A549 (cell line): Measurements from ENCODE around the gene DYNLRB2. TPM values are rescaled to one million over a fixed set of nuclear protein-coding genes. Genes with fewer than 3 reads are reported as not detected.

Experiments used
- ATAC-seq, 2 experiments: fragments of 200-7000 bp in 1 of 2; fragments of >200 bp in 1 of 2; cut with Nextera tagmentation in 1 of 2; cut with Tn5 transposase in 1 of 2; 3 replicates each; pipeline versions ENCODE4 v1.8.0 to v1.9.1; 2018 to 2020; ENCODE audit warnings: mild to moderate bottlenecking in 1 of 2, moderate library complexity in 1 of 2
- CTCF ChIA-PET: fragments of 300-600 bp; sonication (Branson Sonifier 250); formaldehyde crosslinking; extraction: SDS; loops from one replicate; lab custom pipeline; 2021; ENCODE audit warnings: antibody characterized with exemption, inconsistent platforms; lab: Yijun Ruan, JAX
- POLR2A ChIA-PET: fragments of 350-600 bp; formaldehyde crosslinking; extraction: SDS; loops from one replicate; lab custom pipeline; 2021; ENCODE audit warnings: antibody characterized with exemption, inconsistent platforms; lab: Yijun Ruan, JAX
- DNase-seq, 2 experiments: peaks; one replicate each; pipeline versions ENCODE4 v3.0.0 to v3.0.0-alpha.2; 2011 to 2016; ENCODE audit warnings: low read depth in 1 of 2, low spot score in 1 of 2
- FAIRE-seq: peaks from 2 replicates; lab custom pipeline; 2011; peaks lifted over from hg19 to GRCh38; lab: Jason Lieb, UNC
- H3K27ac ChIP-seq, 2 experiments: fragments of >200 bp; sonication (Bioruptor Twin); formaldehyde crosslinking; 3 replicates each; pipeline ENCODE4 v1.5.1; 2016 to 2017
- H3K4me1 ChIP-seq: fragments of >200 bp; sonication (Bioruptor Twin); formaldehyde crosslinking; 3 replicates; pipeline ENCODE4 v1.6.1; 2016
- H3K4me2 ChIP-seq: fragments of >200 bp; sonication (Bioruptor Twin); formaldehyde crosslinking; 3 replicates; pipeline ENCODE4 v1.6.1; 2016
- H3K4me3 ChIP-seq: fragments of >200 bp; sonication (Bioruptor Twin); formaldehyde crosslinking; 3 replicates; pipeline ENCODE4 v1.5.1; 2016
- H3K9me3 ChIP-seq: fragments of >200 bp; sonication (Bioruptor Twin); formaldehyde crosslinking; 3 replicates; pipeline ENCODE4 v1.6.1; 2016
- CBX8 ChIP-seq: fragments of 200-600 bp; sonication (generic); IDR thresholded peaks from 2 replicates; pipeline ENCODE4 v1.6.1; 2016
- CEBPB ChIP-seq, 2 experiments: fragments of >200 bp in 1 of 2; sonication (Bioruptor Twin) in 1 of 2; formaldehyde crosslinking in 1 of 2; IDR thresholded peaks; 2 replicates each; pipeline ENCODE4 v1.6.1; 2012 to 2016
- CHD2 ChIP-seq: fragments of 150-350 bp; IDR thresholded peaks from 2 replicates; pipeline ENCODE4 v1.6.1; 2014; ENCODE audit warnings: low read length; ENCODE audit not compliant: partially characterized antibody
- EP300 ChIP-seq, 2 experiments: fragments of >200 bp; sonication (Bioruptor Twin); formaldehyde crosslinking; IDR thresholded peaks; 2 replicates in 1 of 2; 3 replicates in 1 of 2; pipeline ENCODE4 v1.6.1; 2016 to 2017
- FOSB ChIP-seq: fragments of 250-450 bp; sonication (Bioruptor Pico); IDR thresholded peaks from 2 replicates; pipeline ENCODE4 v1.5.0; 2020; ENCODE audit warnings: mild to moderate bottlenecking, moderate library complexity
- FOSL2 ChIP-seq, 2 experiments: fragments of 450-650 bp in 1 of 2; fragments of >200 bp in 1 of 2; sonication (Bioruptor Twin) in 1 of 2; formaldehyde crosslinking; IDR thresholded peaks; 2 replicates each; pipeline versions ENCODE4 v1.5.0 to v1.6.1; 2016 to 2020; ENCODE audit warnings: mild to moderate bottlenecking in 1 of 2, moderate library complexity in 1 of 2
- FOXS1 ChIP-seq: fragments of 250-450 bp; sonication (Bioruptor Pico); IDR thresholded peaks from 2 replicates; pipeline ENCODE4 v1.5.0; 2020; ENCODE audit warnings: mild to moderate bottlenecking, moderate library complexity
- HEYL ChIP-seq: fragments of 250-450 bp; sonication (Bioruptor Pico); IDR thresholded peaks from 2 replicates; pipeline ENCODE4 v1.8.0; 2021; ENCODE audit warnings: mild to moderate bottlenecking, moderate library complexity
- HOXA7 ChIP-seq: fragments of 250-450 bp; sonication (Bioruptor Pico); IDR thresholded peaks from 2 replicates; pipeline ENCODE4 v1.5.0; 2020; ENCODE audit warnings: mild to moderate bottlenecking, moderate library complexity
- JUN ChIP-seq, 2 experiments: fragments of >200 bp; sonication (Bioruptor Twin); formaldehyde crosslinking; IDR thresholded peaks; 2 replicates in 1 of 2; 3 replicates in 1 of 2; pipeline ENCODE4 v1.6.1; 2016 to 2017
- JUNB ChIP-seq: fragments of >200 bp; sonication (Bioruptor Twin); formaldehyde crosslinking; IDR thresholded peaks from 2 replicates; pipeline ENCODE4 v1.6.1; 2016
- MAFK ChIP-seq: fragments of 450-650 bp; IDR thresholded peaks from 2 replicates; pipeline ENCODE4 v1.6.1; 2014; ENCODE audit not compliant: partially characterized antibody
- MAZ ChIP-seq: fragments of 150-350 bp; IDR thresholded peaks from 2 replicates; pipeline ENCODE4 v1.6.1; 2014; ENCODE audit warnings: antibody characterized with exemption, low read depth, low read length, borderline replicate concordance
- NR3C1 ChIP-seq: fragments of >200 bp; sonication (Bioruptor Twin); formaldehyde crosslinking; IDR thresholded peaks from 3 replicates; pipeline ENCODE4 v1.6.1; 2017
- POLR2AphosphoS2 ChIP-seq: conservative IDR thresholded peaks from 2 replicates; pipeline ENCODE4 v1.6.1; 2012; ENCODE audit warnings: low read length, improper control_type of control experiment, inconsistent platforms
- RNF2 ChIP-seq: fragments of 200-600 bp; sonication (generic); IDR thresholded peaks from 2 replicates; pipeline ENCODE4 v1.6.1; 2016; ENCODE audit warnings: low read depth, mild to moderate bottlenecking, antibody characterized with exemption, moderate library complexity, borderline replicate concordance
- SREBF2 ChIP-seq: fragments of 450-650 bp; IDR thresholded peaks from 2 replicates; pipeline ENCODE4 v1.6.1; 2014; ENCODE audit warnings: mild to moderate bottlenecking, moderate library complexity
- ZFP36 ChIP-seq: fragments of 450-650 bp; IDR thresholded peaks from 2 replicates; pipeline ENCODE4 v1.6.1; 2014; ENCODE audit warnings: borderline replicate concordance; ENCODE audit not compliant: partially characterized antibody
- ZSCAN20 ChIP-seq: fragments of 250-450 bp; sonication (Bioruptor Pico); IDR thresholded peaks from 2 replicates; pipeline ENCODE4 v1.8.0; 2022; ENCODE audit warnings: mild to moderate bottlenecking, moderate library complexity
- WGBS: methylation state at CpG from one replicate; pipeline ENCODE4 v1.1.6; 2017; ENCODE audit errors: missing lambda C conversion rate; 5-methylcytosine and 5-hydroxymethylcytosine counted together
- polyA plus RNA-seq, 4 experiments: library from polyadenylated mRNA; depleted of rRNA in 3 of 4; stranded (reverse); fragments of >200 nt; fragmentation: RNase III in 1 of 4; extraction: RNeasy Plus Mini Kit Qiagen cat#74134 plus additional on column Dnase treatment in 1 of 4; gene quantifications; 2 replicates in 3 of 4; 3 replicates in 1 of 4; pipeline ENCODE4 v1.2.3, GENCODE V29; 2011 to 2017
- TF ChIP-seq, protein P1 (sequence below): fragments of 450-650 bp; IDR thresholded peaks from 2 replicates; pipeline ENCODE4 v1.6.1; 2014; ENCODE audit warnings: antibody characterized with exemption
- TF ChIP-seq, protein P2 (sequence below): IDR thresholded peaks from 2 replicates; pipeline ENCODE4 v1.6.1; 2012
- TF ChIP-seq, protein P3 (sequence below): fragments of >200 bp; sonication (Bioruptor Twin); formaldehyde crosslinking; IDR thresholded peaks from 3 replicates; pipeline ENCODE4 v1.6.1; 2016
- TF ChIP-seq, protein P4 (sequence below): IDR thresholded peaks from 2 replicates; pipeline ENCODE4 v1.6.1; 2012
- TF ChIP-seq, protein P5 (sequence below): fragments of 150-350 bp; IDR thresholded peaks from 2 replicates; pipeline ENCODE4 v1.6.1; 2014; ENCODE audit warnings: low read depth, mild to moderate bottlenecking, low read length

The DYNLRB2 gene
- polyA plus RNA-seq, 2 of the 4 experiments (the other 2 are of a cell fraction) = not detected

DNA sequence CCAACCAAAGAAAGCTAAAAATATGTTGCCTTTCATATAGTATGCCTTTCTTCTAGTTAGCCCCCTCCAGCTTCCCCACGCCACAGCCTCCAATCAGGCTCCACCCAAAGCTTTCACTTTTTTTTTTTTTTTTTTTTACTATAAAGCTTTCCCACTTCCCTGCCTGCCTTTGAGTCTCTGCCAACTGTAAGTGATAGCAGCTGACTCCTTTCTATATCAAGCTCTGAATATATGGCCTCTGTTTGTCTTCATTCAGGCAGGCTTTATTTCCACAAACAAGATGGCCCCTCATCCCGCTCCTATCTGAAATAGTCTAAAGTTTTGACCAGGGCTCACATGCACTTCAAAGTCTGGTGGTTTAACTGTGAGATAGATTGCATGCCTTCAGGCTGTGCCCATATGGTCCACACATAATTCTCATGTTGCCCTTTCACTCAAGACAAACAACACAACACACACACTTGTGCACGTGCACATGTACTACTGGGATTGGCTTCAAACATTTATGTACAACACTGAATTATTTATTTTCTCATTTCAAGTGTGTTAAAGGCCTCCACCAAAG lies 39.8 kb upstream of the DYNLRB2 start:
- Histone ChIP-seq H3K4me3 (no peak overlapping the region), H3K4me1 (no peaks in the 10 kb centered on the region)
- no peak for FAIRE-seq
- CTCF ChIA-PET = interaction anchor here (1.1 kb wide), 1 partner anchor 26 kb away, joined by 3 read pairs; no protein-coding TSS in a partner anchor
- whole genome bisulfite sequencing = 11% methylated on average over 3 of the region's 3 CpGs
- POLR2A ChIA-PET = no interaction called here
- no peak for TF ChIP-seq JUNB
- TF ChIP-seq HOXA7 (CRISPR knock-in tag) = no peak
- no peak for TF ChIP-seq CEBPB (IDR thresholded peaks at IDR 0.05)
- TF ChIP-seq, protein P1, sequence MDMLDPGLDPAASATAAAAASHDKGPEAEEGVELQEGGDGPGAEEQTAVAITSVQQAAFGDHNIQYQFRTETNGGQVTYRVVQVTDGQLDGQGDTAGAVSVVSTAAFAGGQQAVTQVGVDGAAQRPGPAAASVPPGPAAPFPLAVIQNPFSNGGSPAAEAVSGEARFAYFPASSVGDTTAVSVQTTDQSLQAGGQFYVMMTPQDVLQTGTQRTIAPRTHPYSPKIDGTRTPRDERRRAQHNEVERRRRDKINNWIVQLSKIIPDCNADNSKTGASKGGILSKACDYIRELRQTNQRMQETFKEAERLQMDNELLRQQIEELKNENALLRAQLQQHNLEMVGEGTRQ = no peak
- TF ChIP-seq EP300 (IDR thresholded peaks at IDR 0.05) = no peak
- TF ChIP-seq HEYL = no peak
- no peak for TF ChIP-seq ZSCAN20 (CRISPR knock-in tag)
- no peak for TF ChIP-seq CBX8
- no peak for TF ChIP-seq MAFK
- no peak for TF ChIP-seq RNF2
- no peak for TF ChIP-seq FOXS1 (CRISPR knock-in tag)
- TF ChIP-seq, all 56 proteins: peak for 0
- no peak for DNase-seq
- no peak for ATAC-seq
- no peaks in the 10 kb centered on the region for H3K9me3 ChIP-seq
- H3K27ac ChIP-seq = no peak overlapping the region
- no peak overlapping the region for H3K4me2 ChIP-seq

DNA sequence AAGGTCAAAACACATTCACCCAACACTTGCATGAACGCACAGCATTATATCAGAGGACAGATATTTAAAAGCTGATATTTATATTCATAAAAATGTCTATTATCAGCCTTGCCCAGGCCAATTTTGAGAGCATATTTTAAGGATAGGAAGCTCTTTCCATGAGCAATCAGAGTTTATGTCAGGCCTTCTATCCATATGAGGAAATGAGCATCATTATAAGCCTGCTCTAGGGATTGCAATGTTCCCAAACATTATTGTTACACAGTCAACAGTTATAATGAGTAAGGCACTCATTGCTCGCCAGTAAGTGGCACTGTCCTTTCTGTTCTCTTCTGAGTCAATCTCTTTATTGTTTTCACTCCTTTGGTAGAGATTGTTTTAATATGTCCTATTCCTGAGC lies 37.7 kb upstream of the DYNLRB2 start:
- Histone ChIP-seq H3K4me3 (no peak overlapping the region), H3K4me2 (no peak overlapping the region), H3K4me1 (no peaks in the 10 kb centered on the region), H3K27ac (no peak overlapping the region), H3K9me3 (no peaks in the 10 kb centered on the region)
- ChIA-PET POLR2A (no interaction called here), CTCF (no interaction called here)
- no peak for ATAC-seq
- 6% methylated on average over 2 of the region's 2 CpGs for WGBS
- TF ChIP-seq, protein P2, sequence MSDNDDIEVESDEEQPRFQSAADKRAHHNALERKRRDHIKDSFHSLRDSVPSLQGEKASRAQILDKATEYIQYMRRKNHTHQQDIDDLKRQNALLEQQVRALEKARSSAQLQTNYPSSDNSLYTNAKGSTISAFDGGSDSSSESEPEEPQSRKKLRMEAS = no peak
- TF ChIP-seq ZFP36 (no peak), NR3C1 (no peak), FOXS1 (CRISPR knock-in tag) (no peak), SREBF2 (no peak), MAZ (no peak), FOSL2 (IDR thresholded peaks at IDR 0.05) (no peak), FOSL2 (CRISPR knock-in tag; IDR thresholded peaks at IDR 0.05) (no peak), JUN (IDR thresholded peaks at IDR 0.05) (no peak), CHD2 (no peak), JUNB (no peak), RNF2 (no peak), FOSB (no peak)
- TF ChIP-seq, protein P3, sequence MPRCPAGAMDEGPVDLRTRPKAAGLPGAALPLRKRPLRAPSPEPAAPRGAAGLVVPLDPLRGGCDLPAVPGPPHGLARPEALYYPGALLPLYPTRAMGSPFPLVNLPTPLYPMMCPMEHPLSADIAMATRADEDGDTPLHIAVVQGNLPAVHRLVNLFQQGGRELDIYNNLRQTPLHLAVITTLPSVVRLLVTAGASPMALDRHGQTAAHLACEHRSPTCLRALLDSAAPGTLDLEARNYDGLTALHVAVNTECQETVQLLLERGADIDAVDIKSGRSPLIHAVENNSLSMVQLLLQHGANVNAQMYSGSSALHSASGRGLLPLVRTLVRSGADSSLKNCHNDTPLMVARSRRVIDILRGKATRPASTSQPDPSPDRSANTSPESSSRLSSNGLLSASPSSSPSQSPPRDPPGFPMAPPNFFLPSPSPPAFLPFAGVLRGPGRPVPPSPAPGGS = no peak
- TF ChIP-seq, protein P4, sequence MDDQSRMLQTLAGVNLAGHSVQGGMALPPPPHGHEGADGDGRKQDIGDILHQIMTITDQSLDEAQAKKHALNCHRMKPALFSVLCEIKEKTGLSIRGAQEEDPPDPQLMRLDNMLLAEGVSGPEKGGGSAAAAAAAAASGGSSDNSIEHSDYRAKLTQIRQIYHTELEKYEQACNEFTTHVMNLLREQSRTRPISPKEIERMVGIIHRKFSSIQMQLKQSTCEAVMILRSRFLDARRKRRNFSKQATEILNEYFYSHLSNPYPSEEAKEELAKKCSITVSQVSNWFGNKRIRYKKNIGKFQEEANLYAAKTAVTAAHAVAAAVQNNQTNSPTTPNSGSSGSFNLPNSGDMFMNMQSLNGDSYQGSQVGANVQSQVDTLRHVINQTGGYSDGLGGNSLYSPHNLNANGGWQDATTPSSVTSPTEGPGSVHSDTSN = no peak
- no peak for FAIRE-seq
- no peak for DNase-seq

DNA sequence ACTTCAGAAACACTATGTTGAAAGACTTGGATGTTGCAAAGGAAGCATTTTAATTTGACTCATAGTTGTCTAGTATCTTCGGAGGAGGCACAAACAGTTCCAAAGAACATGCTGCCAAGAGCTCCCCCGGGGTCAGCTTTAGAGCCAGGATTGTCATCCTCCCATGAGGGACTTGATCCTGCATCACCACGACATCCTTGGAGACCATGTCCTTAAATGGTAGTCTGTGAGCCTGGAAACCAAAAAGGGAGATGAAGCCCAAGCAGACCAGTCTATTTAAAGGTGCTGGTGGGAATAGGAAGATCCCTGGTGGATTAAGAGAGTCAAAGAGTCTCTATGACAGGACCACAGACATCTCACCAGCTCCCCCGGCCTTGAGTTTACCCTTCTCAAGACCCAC lies 33.3 kb upstream of the DYNLRB2 start:
- WGBS = 7% methylated on average over 4 of the region's 4 CpGs

More for the DNA sequence above, 33.3 kb upstream of the DYNLRB2 start:
- ATAC-seq (no peak), FAIRE-seq (no peak), DNase-seq (no peak)
- TF ChIP-seq, protein P5, sequence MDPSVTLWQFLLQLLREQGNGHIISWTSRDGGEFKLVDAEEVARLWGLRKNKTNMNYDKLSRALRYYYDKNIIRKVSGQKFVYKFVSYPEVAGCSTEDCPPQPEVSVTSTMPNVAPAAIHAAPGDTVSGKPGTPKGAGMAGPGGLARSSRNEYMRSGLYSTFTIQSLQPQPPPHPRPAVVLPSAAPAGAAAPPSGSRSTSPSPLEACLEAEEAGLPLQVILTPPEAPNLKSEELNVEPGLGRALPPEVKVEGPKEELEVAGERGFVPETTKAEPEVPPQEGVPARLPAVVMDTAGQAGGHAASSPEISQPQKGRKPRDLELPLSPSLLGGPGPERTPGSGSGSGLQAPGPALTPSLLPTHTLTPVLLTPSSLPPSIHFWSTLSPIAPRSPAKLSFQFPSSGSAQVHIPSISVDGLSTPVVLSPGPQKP = no peak
- no peak for TF ChIP-seq POLR2AphosphoS2
- H3K27ac ChIP-seq = no peak overlapping the region
- CTCF ChIA-PET = interaction anchor here (0.7 to 1.8 kb wide), 3 partner anchors 10 to 41 kb away, joined by 3 to 5 read pairs (median 4); no protein-coding TSS in a partner anchor
- POLR2A ChIA-PET = no interaction called here
- H3K4me1 ChIP-seq = no peaks in the 10 kb centered on the region
- no peak overlapping the region for H3K4me2 ChIP-seq
- no peak overlapping the region for H3K4me3 ChIP-seq
- H3K9me3 ChIP-seq = no peaks in the 10 kb centered on the region
